IMR-90 (cell line): Measurements from ENCODE around the gene FRAS1. TPM values are rescaled to one million over a fixed set of nuclear protein-coding genes. Genes with fewer than 3 reads are reported as not detected.

Experiments used
- ATAC-seq: fragments of 200-7000 bp; cut with Tn5 transposase; 2 replicates; pipeline ENCODE4 v1.9.1; 2020; ENCODE audit warnings: low read depth, mild to moderate bottlenecking, moderate library complexity
- BruUV-seq: library from RNA; stranded (reverse); fragments of 400-500 nt; replicated peaks from 2 replicates; lab custom pipeline; 2021; lab: Mats Ljungman, UMichigan
- CTCF ChIA-PET: fragments of 300-600 bp; formaldehyde crosslinking; extraction: SDS; loops from one replicate; lab custom pipeline; 2021; ENCODE audit warnings: antibody characterized with exemption; lab: Yijun Ruan, JAX
- POLR2A ChIA-PET: fragments of 300-600 bp; sonication (Branson Sonifier 250); formaldehyde crosslinking; loops from one replicate; lab custom pipeline; 2022; ENCODE audit warnings: antibody characterized with exemption; ENCODE audit not compliant: unreplicated experiment; lab: Charles Lee
- DNase-seq: peaks from one replicate; pipeline ENCODE4 v3.0.0; 2013
- H2AFZ ChIP-seq: replicated peaks from 2 replicates; pipeline ENCODE3; 2013; ENCODE audit warnings: low read length, mild to moderate bottlenecking; ENCODE audit not compliant: poor library complexity
- H2AK5ac ChIP-seq: 2 replicates; pipeline ENCODE4 v1.6.1; 2013; ENCODE audit warnings: low read depth, low read length, inconsistent platforms
- H2AK9ac ChIP-seq: replicated peaks from 2 replicates; pipeline ENCODE3; 2013; ENCODE audit warnings: mild to moderate bottlenecking, low read depth, low read length, moderate library complexity; ENCODE audit not compliant: poor library complexity
- H2BK120ac ChIP-seq: 2 replicates; pipeline ENCODE4 v1.6.1; 2013; ENCODE audit warnings: low read depth, low read length, inconsistent platforms
- H2BK15ac ChIP-seq: 3 replicates; pipeline ENCODE4 v1.6.1; 2013; ENCODE audit warnings: low read depth, low read length, inconsistent platforms
- H2BK20ac ChIP-seq: 2 replicates; pipeline ENCODE4 v1.6.1; 2013; ENCODE audit warnings: low read depth, mild to moderate bottlenecking, inconsistent platforms, low read length, moderate library complexity
- H2BK5ac ChIP-seq: 2 replicates; pipeline ENCODE4 v1.6.1; 2013; ENCODE audit warnings: mild to moderate bottlenecking, low read depth, low read length, inconsistent platforms; ENCODE audit not compliant: poor library complexity, severe bottlenecking
- H3K14ac ChIP-seq: replicated peaks from 2 replicates; pipeline ENCODE4 v1.6.1; 2013; ENCODE audit warnings: low read depth, low read length, inconsistent platforms
- H3K18ac ChIP-seq: 2 replicates; pipeline ENCODE4 v1.6.1; 2013; ENCODE audit warnings: low read depth, low read length, control low read depth
- H3K23ac ChIP-seq: 2 replicates; pipeline ENCODE4 v1.6.1; 2013; ENCODE audit warnings: low read depth, low read length, inconsistent platforms
- H3K27ac ChIP-seq: 2 replicates; pipeline ENCODE4 v1.5.1; 2013; ENCODE audit warnings: mild to moderate bottlenecking, control low read depth, low read length; ENCODE audit not compliant: insufficient read depth
- H3K27me3 ChIP-seq: 2 replicates; pipeline ENCODE4 v1.6.1; 2013; ENCODE audit warnings: low read length; ENCODE audit not compliant: control insufficient read depth, insufficient read depth
- H3K36me3 ChIP-seq: 2 replicates; pipeline ENCODE4 v1.6.1; 2013; ENCODE audit warnings: low read length, mixed read lengths; ENCODE audit not compliant: control insufficient read depth, insufficient read depth
- H3K4ac ChIP-seq: 2 replicates; pipeline ENCODE4 v1.6.1; 2013; ENCODE audit warnings: low read depth, low read length, inconsistent platforms
- H3K4me1 ChIP-seq: 2 replicates; pipeline ENCODE4 v1.6.1; 2013; ENCODE audit warnings: low read length, mixed read lengths; ENCODE audit not compliant: control insufficient read depth, insufficient read depth
- H3K4me2 ChIP-seq: 2 replicates; pipeline ENCODE4 v1.6.1; 2013; ENCODE audit warnings: low read depth, mild to moderate bottlenecking, control low read depth, low read length, moderate library complexity
- H3K4me3 ChIP-seq: 2 replicates; pipeline ENCODE4 v1.5.1; 2013; ENCODE audit warnings: low read depth, mild to moderate bottlenecking, control low read depth, low read length, moderate library complexity; ENCODE audit not compliant: insufficient read depth
- H3K56ac ChIP-seq: 2 replicates; pipeline ENCODE4 v1.6.1; 2013; ENCODE audit warnings: low read length, inconsistent platforms; ENCODE audit not compliant: insufficient read depth; ENCODE audit errors: extremely low read depth
- H3K79me1 ChIP-seq, 2 experiments: 2 replicates each; pipeline ENCODE4 v1.6.1; 2013; ENCODE audit warnings: low read length in 2 of 2, inconsistent platforms in 1 of 2, low read depth in 1 of 2
- H3K9ac ChIP-seq: 2 replicates; pipeline ENCODE4 v1.6.1; 2013; ENCODE audit warnings: low read depth, low read length, control low read depth
- H3K9me1 ChIP-seq: 2 replicates; pipeline ENCODE4 v1.6.1; 2013; ENCODE audit warnings: low read length, inconsistent platforms; ENCODE audit not compliant: insufficient read depth
- H3K9me3 ChIP-seq: 2 replicates; pipeline ENCODE4 v1.6.1; 2013; ENCODE audit warnings: low read length; ENCODE audit not compliant: control insufficient read depth, insufficient read depth
- H4K20me1 ChIP-seq: 2 replicates; pipeline ENCODE4 v1.6.1; 2013; ENCODE audit warnings: low read length, inconsistent platforms; ENCODE audit not compliant: insufficient read depth
- H4K5ac ChIP-seq: 2 replicates; pipeline ENCODE4 v1.6.1; 2013; ENCODE audit warnings: mild to moderate bottlenecking, low read depth, low read length, control low read depth
- H4K8ac ChIP-seq, 2 experiments: 2 replicates each; pipeline ENCODE4 v1.6.1; 2013; ENCODE audit warnings: low read depth in 2 of 2, low read length in 2 of 2, control low read depth in 1 of 2, inconsistent platforms in 1 of 2
- H4K91ac ChIP-seq: 2 replicates; pipeline ENCODE4 v1.6.1; 2013; ENCODE audit warnings: low read depth, low read length, inconsistent platforms; ENCODE audit not compliant: insufficient read depth
- BHLHE40 ChIP-seq: fragments of 150-350 bp; IDR thresholded peaks from 2 replicates; pipeline ENCODE4 v1.6.1; 2016; ENCODE audit warnings: mild to moderate bottlenecking, low read depth, low read length
- CEBPB ChIP-seq: IDR thresholded peaks from 2 replicates; pipeline ENCODE4 v1.6.1; 2012; ENCODE audit warnings: low read depth, low read length, improper control_type of control experiment
- CHD1 ChIP-seq: IDR thresholded peaks from 2 replicates; pipeline ENCODE4 v1.6.1; 2012; ENCODE audit warnings: low read depth, low read length, improper control_type of control experiment
- FOS ChIP-seq: fragments of 150-350 bp; IDR thresholded peaks from 2 replicates; pipeline ENCODE4 v1.6.1; 2016; ENCODE audit warnings: low read depth, low read length
- MAFK ChIP-seq: IDR thresholded peaks from 2 replicates; pipeline ENCODE4 v1.6.1; 2012; ENCODE audit warnings: low read depth, low read length, improper control_type of control experiment
- MAZ ChIP-seq: IDR thresholded peaks from 2 replicates; pipeline ENCODE4 v1.6.1; 2012; ENCODE audit warnings: low read depth, mild to moderate bottlenecking, low read length, improper control_type of control experiment, moderate library complexity, borderline replicate concordance
- MXI1 ChIP-seq: IDR thresholded peaks from 2 replicates; pipeline ENCODE4 v1.6.1; 2012; ENCODE audit warnings: low read depth, mild to moderate bottlenecking, low read length, moderate library complexity, borderline replicate concordance
- NFE2L2 ChIP-seq: fragments of 150-350 bp; IDR thresholded peaks from 2 replicates; pipeline ENCODE4 v1.6.1; 2016; ENCODE audit warnings: low read depth, mild to moderate bottlenecking, low read length
- POLR2A ChIP-seq: IDR thresholded peaks from 2 replicates; pipeline ENCODE4 v1.6.1; 2012; ENCODE audit warnings: mild to moderate bottlenecking, low read depth, low read length
- RCOR1 ChIP-seq: IDR thresholded peaks from 2 replicates; pipeline ENCODE4 v1.6.1; 2012; ENCODE audit warnings: mild to moderate bottlenecking, low read length, improper control_type of control experiment; ENCODE audit not compliant: insufficient replicate concordance
- RFX5 ChIP-seq: IDR thresholded peaks from 2 replicates; pipeline ENCODE4 v1.8.0; 2012; ENCODE audit warnings: low read depth, mild to moderate bottlenecking, low read length, moderate library complexity
- WGBS, 2 experiments: methylation state at CpG; one replicate each; pipeline versions ENCODE4 v1.1.5 to v1.1.7; 2013; ENCODE audit warnings: missing lambda C conversion rate in 2 of 2; ENCODE audit not compliant: insufficient read length in 1 of 2; ENCODE audit errors: extremely low coverage in 2 of 2; 5-methylcytosine and 5-hydroxymethylcytosine counted together
- dilution Hi-C: fragments of 300-500 bp; cut with HindIII; formaldehyde crosslinking; loops from one replicate; pipeline ENCODE4 v1.14.3; 2018; ENCODE audit warnings: low sequenced_read_pairs; ENCODE audit not compliant: unreplicated experiment
- in situ Hi-C: fragments of 300-500 bp; cut with MboI; formaldehyde crosslinking; loops from 3 replicates; pipeline ENCODE4 v1.14.3; 2019; ENCODE audit warnings: low sequenced_read_pairs, inconsistent platforms, mixed read lengths
- intact Hi-C: fragments of 100-400 bp; cut with micrococcal nuclease; formaldehyde crosslinking; loops from 2 replicates; pipeline ENCODE4 v1.10.0; 2022
- polyA plus RNA-seq, 3 experiments: library from polyadenylated mRNA; depleted of rRNA; stranded (reverse); fragments of >200 nt; gene quantifications; 2 replicates each; pipeline ENCODE4 v1.2.3, GENCODE V29; 2012; ENCODE audit warnings: low replicate concordance in 1 of 3
- total RNA-seq: library from RNA; depleted of rRNA; stranded (reverse); fragments of >200 nt; gene quantifications from 2 replicates; pipeline ENCODE4 v1.2.3, GENCODE V29; 2012
- TF ChIP-seq, protein P1 (sequence below): fragments of 150-350 bp; IDR thresholded peaks from 2 replicates; pipeline ENCODE4 v1.6.1; 2016; ENCODE audit warnings: low read depth, mild to moderate bottlenecking, low read length, moderate library complexity, borderline replicate concordance
- TF ChIP-seq, protein P2 (sequence below): conservative IDR thresholded peaks from 2 replicates; pipeline ENCODE4 v1.5.1; 2012; ENCODE audit warnings: mild to moderate bottlenecking, low read depth, low read length, improper control_type of control experiment
- TF ChIP-seq, protein P3 (sequence below): fragments of 150-350 bp; IDR thresholded peaks from 2 replicates; pipeline ENCODE4 v1.6.1; 2017; ENCODE audit warnings: mild to moderate bottlenecking, antibody characterized with exemption, low read length, low read depth

Gene FRAS1
- total and polyA plus RNA-seq, 2 of the 4 experiments (the other 2 are of a cell fraction) = under 0.01 to 0.03 TPM

DNA sequence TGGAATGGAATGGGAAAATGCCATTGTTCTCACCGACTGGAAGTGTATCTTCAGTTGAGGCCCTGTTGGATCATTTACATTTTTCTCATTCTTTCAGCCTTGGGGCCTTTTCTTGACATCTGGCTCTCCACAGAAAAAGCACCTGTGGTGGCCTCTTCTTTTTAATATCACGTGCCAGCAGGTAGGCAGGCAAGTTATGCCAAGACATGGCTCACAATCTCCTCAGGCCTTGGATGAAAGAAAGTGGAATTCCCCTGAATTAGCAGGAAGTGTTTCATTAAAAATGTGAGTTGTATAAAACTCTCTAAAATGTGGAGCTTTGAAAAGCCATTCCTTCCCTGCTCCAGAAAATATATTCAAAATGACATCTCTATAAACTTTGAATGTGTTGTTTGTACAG lies 122.1 kb downstream of the FRAS1 start:
- ChIA-PET POLR2A (no interaction called here), CTCF (no interaction called here)
- H3K4me3 ChIP-seq = no peak overlapping the region
- H3K9ac ChIP-seq = no peak overlapping the region
- H2BK5ac ChIP-seq = no peak overlapping the region
- no peaks in the 10 kb centered on the region for H3K79me1 ChIP-seq
- H2BK20ac ChIP-seq = no peak overlapping the region
- H3K56ac ChIP-seq = no peak overlapping the region
- no peak for ATAC-seq
- no peak overlapping the region for H3K4me2 ChIP-seq
- DNase-seq = no peak
- BruUV-seq = no TSS peak
- H4K20me1 ChIP-seq = no peaks in the 10 kb centered on the region
- H2BK15ac ChIP-seq = no peak overlapping the region
- in situ Hi-C loops = no loop called here
- H3K23ac ChIP-seq = no peak overlapping the region
- no peak overlapping the region for H2AK9ac ChIP-seq
- no peaks in the 10 kb centered on the region for H3K9me1 ChIP-seq
- H3K36me3 ChIP-seq = no peaks in the 10 kb centered on the region
- no peak overlapping the region for H2BK120ac ChIP-seq
- H3K27me3 ChIP-seq = no peaks in the 10 kb centered on the region; the same call in 1 of the 2 replicates
- no peak overlapping the region for H4K91ac ChIP-seq
- H3K9me3 ChIP-seq = no peaks in the 10 kb centered on the region
- H3K4me1 ChIP-seq = no peaks in the 10 kb centered on the region
- H2AK5ac ChIP-seq = no peak overlapping the region
- H3K4ac ChIP-seq = no peak overlapping the region
- no peak overlapping the region for H4K5ac ChIP-seq
- intact Hi-C loops = no loop called here
- dilution Hi-C loops = no loop called here
- no peak overlapping the region for H2AFZ ChIP-seq
- H3K14ac ChIP-seq = no peak overlapping the region
- no peak overlapping the region for H3K27ac ChIP-seq
- WGBS, 2 experiments = no CpG with 5 or more reads among the region's 2 CpGs
- TF ChIP-seq RCOR1 (no peak), CEBPB (no peak), CHD1 (no peak), RFX5 (no peak), POLR2A (no peak), MAFK (no peak), FOS (no peak), MXI1 (no peak), MAZ (no peak), BHLHE40 (no peak), NFE2L2 (no peak)
- TF ChIP-seq, protein P1, sequence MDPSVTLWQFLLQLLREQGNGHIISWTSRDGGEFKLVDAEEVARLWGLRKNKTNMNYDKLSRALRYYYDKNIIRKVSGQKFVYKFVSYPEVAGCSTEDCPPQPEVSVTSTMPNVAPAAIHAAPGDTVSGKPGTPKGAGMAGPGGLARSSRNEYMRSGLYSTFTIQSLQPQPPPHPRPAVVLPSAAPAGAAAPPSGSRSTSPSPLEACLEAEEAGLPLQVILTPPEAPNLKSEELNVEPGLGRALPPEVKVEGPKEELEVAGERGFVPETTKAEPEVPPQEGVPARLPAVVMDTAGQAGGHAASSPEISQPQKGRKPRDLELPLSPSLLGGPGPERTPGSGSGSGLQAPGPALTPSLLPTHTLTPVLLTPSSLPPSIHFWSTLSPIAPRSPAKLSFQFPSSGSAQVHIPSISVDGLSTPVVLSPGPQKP = no peak
- TF ChIP-seq, protein P2, sequence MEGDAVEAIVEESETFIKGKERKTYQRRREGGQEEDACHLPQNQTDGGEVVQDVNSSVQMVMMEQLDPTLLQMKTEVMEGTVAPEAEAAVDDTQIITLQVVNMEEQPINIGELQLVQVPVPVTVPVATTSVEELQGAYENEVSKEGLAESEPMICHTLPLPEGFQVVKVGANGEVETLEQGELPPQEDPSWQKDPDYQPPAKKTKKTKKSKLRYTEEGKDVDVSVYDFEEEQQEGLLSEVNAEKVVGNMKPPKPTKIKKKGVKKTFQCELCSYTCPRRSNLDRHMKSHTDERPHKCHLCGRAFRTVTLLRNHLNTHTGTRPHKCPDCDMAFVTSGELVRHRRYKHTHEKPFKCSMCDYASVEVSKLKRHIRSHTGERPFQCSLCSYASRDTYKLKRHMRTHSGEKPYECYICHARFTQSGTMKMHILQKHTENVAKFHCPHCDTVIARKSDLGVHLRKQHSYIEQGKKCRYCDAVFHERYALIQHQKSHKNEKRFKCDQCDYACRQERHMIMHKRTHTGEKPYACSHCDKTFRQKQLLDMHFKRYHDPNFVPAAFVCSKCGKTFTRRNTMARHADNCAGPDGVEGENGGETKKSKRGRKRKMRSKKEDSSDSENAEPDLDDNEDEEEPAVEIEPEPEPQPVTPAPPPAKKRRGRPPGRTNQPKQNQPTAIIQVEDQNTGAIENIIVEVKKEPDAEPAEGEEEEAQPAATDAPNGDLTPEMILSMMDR = no peak
- TF ChIP-seq, protein P3, sequence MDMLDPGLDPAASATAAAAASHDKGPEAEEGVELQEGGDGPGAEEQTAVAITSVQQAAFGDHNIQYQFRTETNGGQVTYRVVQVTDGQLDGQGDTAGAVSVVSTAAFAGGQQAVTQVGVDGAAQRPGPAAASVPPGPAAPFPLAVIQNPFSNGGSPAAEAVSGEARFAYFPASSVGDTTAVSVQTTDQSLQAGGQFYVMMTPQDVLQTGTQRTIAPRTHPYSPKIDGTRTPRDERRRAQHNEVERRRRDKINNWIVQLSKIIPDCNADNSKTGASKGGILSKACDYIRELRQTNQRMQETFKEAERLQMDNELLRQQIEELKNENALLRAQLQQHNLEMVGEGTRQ = no peak
- H4K8ac ChIP-seq = no peak overlapping the region
- H3K18ac ChIP-seq = no peak overlapping the region
